NCI-H460 (cell line): ENCODE data around the gene ELOVL6. TPM values are rescaled to one million over a fixed set of nuclear protein-coding genes. Genes with fewer than 3 reads are reported as not detected.
A peak's percentile ranks its signal among the peaks of the same experiment; 100 is the strongest.
"Not testable (repeated sequence)": the region's sequence is repeated elsewhere in the genome, so short reads cannot be mapped to it uniquely, and the experiment has no call there.

Experiments used
- DNase-seq: peaks from one replicate; pipeline ENCODE4 v3.0.0-alpha.2; 2016; ENCODE audit warnings: low read depth; ENCODE audit errors: extremely low read depth
- total RNA-seq: library from RNA; depleted of rRNA; stranded (reverse); fragments of >200 nt; shearing (Covaris generic); gene quantifications from 2 replicates; pipeline ENCODE4 v1.2.3, GENCODE V29; 2014

The ELOVL6 gene
- total RNA-seq, 1 experiment from 2014 or later, result 11.9 TPM

- no peak for DNase-seq
Measured at GRCh38 chr4:110197529-110198042, 829 bp downstream of the ELOVL6 start.

GRCh38 chr4:110196871-110197528 lies 1.4 kb downstream of the ELOVL6 start:
- no peak for DNase-seq

GRCh38 chr4:110196206-110196870 lies 2.1 kb downstream of the ELOVL6 start:
- DNase-seq, result no peak

GRCh38 chr4:110195561-110196205 lies 2.7 kb downstream of the ELOVL6 start:
- no peak for DNase-seq

GRCh38 chr4:110193822-110194761 lies 4.3 kb downstream of the ELOVL6 start:
- peak; percentile 87 for DNase-seq

- DNase-seq, result not testable (repeated sequence)
Measured at GRCh38 chr4:110193287-110193686, 5.1 kb downstream of the ELOVL6 start.

GRCh38 chr4:110190249-110190648 lies 8.2 kb downstream of the ELOVL6 start:
- DNase-seq, result no peak

GRCh38 chr4:110188113-110188512 lies 10.3 kb downstream of the ELOVL6 start:
- no peak for DNase-seq

- no peak for DNase-seq
Measured at GRCh38 chr4:110184791-110185155, 13.6 kb downstream of the ELOVL6 start.

GRCh38 chr4:110184140-110184790 lies 14.2 kb downstream of the ELOVL6 start:
- DNase-seq, result no peak

- DNase-seq, result no peak
Measured at GRCh38 chr4:110183643-110184042, 14.8 kb downstream of the ELOVL6 start.

GRCh38 chr4:110183058-110183457 lies 15.4 kb downstream of the ELOVL6 start:
- DNase-seq, result no peak

GRCh38 chr4:110181890-110182289 lies 16.5 kb downstream of the ELOVL6 start:
- no peak for DNase-seq

GRCh38 chr4:110175634-110176033 lies 22.8 kb downstream of the ELOVL6 start:
- DNase-seq, result no peak

- DNase-seq, result no peak
Measured at GRCh38 chr4:110172972-110173371, 25.4 kb downstream of the ELOVL6 start.

GRCh38 chr4:110171971-110172370 lies 26.4 kb downstream of the ELOVL6 start:
- no peak for DNase-seq

- no peak for DNase-seq
Measured at GRCh38 chr4:110170861-110171260, 27.6 kb downstream of the ELOVL6 start.

GRCh38 chr4:110165382-110166286 lies 32.8 kb downstream of the ELOVL6 start:
- peak; percentile 8 for DNase-seq

- DNase-seq, result no peak
Measured at GRCh38 chr4:110164856-110165255, 33.6 kb downstream of the ELOVL6 start.
